ENCODE results near the gene PPP1R2.

The PPP1R2 gene

DNA sequence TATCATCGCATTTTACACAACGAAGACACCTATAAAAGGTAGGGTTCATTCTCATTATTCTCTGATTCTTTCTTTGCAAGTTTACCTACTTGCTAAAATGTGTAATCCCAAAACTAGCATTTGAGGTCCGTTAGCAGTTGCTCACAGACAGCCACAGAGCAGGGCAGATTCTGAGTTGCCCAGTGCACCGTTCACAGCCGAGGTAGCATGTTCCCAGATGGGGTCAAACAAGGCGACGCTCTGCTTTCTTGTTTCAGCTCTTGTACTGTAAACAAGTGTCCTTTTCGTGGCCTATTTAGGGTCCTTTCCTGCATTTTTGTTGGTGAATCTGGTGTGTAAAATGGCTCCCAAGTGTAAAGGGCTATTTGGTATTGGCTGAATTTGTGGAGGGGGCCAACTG is 3.1 kb downstream of the PPP1R2 start:
- Histone ChIP-seq H3K4me1 (peaks cover 0 to 59% (median 38%) of the 10 kb centered on the region in 4 donors), H3K27ac (no peak overlapping the region), H3K27me3 (no peaks in the 10 kb centered on the region), H3K9me3 (no peaks in the 10 kb centered on the region), H3K4me3 (no peak overlapping the region), H3K36me3 (no peaks in the 10 kb centered on the region)
- DNase-seq = no peak
- intact Hi-C loops (cut with DNase I; ENCODE audit: low total_unique reads) = loop anchor here (10.0 kb wide), 1 partner anchor 95 kb away; the partner anchor contains the start of gene ACAP2
- TF ChIP-seq, protein P1, sequence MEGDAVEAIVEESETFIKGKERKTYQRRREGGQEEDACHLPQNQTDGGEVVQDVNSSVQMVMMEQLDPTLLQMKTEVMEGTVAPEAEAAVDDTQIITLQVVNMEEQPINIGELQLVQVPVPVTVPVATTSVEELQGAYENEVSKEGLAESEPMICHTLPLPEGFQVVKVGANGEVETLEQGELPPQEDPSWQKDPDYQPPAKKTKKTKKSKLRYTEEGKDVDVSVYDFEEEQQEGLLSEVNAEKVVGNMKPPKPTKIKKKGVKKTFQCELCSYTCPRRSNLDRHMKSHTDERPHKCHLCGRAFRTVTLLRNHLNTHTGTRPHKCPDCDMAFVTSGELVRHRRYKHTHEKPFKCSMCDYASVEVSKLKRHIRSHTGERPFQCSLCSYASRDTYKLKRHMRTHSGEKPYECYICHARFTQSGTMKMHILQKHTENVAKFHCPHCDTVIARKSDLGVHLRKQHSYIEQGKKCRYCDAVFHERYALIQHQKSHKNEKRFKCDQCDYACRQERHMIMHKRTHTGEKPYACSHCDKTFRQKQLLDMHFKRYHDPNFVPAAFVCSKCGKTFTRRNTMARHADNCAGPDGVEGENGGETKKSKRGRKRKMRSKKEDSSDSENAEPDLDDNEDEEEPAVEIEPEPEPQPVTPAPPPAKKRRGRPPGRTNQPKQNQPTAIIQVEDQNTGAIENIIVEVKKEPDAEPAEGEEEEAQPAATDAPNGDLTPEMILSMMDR (IDR thresholded peaks at IDR 0.05) = no peak

DNA sequence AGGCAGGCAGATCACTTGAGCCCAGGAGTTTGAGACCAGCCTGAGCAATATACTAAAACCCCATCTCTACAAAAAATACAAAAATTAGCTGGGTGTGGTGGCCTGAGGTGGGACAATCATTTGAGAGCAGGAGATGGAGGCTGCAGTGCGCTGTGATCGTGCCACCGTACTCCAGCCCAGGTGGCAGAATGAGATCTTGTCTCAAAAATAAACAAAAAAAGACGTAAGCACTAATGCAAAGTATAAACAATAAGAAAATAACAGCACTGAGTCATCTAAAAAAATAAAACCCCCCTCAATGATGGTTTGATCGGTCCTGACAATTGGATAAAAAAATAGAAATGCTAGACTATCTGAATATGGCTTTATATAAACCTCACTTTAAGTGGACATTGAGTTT is 3.6 kb downstream of the PPP1R2 start:
- DNase-seq = no peak
- intact Hi-C loops (cut with DNase I; ENCODE audit: low total_unique reads) = no loop called here
- Histone ChIP-seq H3K36me3 (no peaks in the 10 kb centered on the region), H3K27me3 (no peaks in the 10 kb centered on the region), H3K4me1 (peaks cover 0 to 53% (median 34%) of the 10 kb centered on the region in 4 donors), H3K9me3 (no peaks in the 10 kb centered on the region), H3K4me3 (no peak overlapping the region), H3K27ac (no peak overlapping the region)
- TF ChIP-seq, protein P1 (IDR thresholded peaks at IDR 0.05) = no peak

DNA sequence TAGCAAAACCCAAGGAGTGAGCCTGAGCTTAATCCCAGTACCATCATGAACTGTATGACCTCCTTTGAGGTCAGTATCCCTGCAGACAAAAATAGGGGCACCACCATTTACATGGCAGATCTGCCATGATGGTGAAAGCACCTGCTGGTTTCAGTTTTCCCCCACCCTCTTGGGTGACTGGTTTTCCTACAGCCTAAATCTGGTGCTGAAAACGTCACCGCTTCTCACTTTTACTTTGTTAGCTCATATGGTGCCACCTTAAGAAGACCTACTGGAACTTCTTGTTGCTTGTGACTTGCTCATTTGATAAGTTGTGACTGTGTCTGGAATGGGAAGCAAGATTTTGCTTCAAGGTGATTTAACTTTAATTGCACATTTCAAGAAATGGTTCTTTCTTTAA is 5.1 kb downstream of the PPP1R2 start:
- TF ChIP-seq, protein P1 (IDR thresholded peaks at IDR 0.05) = no peak
- no peak for DNase-seq
- H3K9me3 ChIP-seq = no peaks in the 10 kb centered on the region
- H3K36me3 ChIP-seq = no peaks in the 10 kb centered on the region
- intact Hi-C loops (cut with DNase I; ENCODE audit: low total_unique reads) = no loop called here
- H3K4me1 ChIP-seq = peaks cover 0 to 52% (median 25%) of the 10 kb centered on the region in 4 donors
- no peak overlapping the region for H3K27ac ChIP-seq
- H3K27me3 ChIP-seq = no peaks in the 10 kb centered on the region
- H3K4me3 ChIP-seq = no peak overlapping the region

DNA sequence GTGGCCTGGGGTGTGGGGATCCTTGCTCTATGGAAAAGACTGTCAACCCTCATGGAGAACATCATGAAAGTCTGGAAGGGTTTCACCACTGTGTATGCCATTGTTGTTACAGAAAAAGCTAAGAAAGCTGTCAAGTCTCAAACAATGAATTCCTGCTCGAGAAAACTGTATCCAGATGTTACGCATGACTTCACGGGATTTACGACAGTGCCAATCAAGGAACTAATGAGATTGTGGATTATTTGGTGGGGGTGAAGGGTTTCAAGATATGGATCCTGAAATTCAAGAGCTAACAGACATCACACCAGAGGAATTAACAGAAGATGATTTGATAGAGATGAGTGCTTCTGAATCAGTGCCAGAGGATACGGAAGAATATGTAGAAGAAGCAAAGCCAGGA is 7.8 kb downstream of the PPP1R2 start:
- peaks cover 0 to 42% (median 8%) of the 10 kb centered on the region in 4 donors for H3K4me1 ChIP-seq
- no peaks in the 10 kb centered on the region for H3K9me3 ChIP-seq
- no peak overlapping the region for H3K27ac ChIP-seq
- no peak overlapping the region for H3K4me3 ChIP-seq
- no peaks in the 10 kb centered on the region for H3K27me3 ChIP-seq
- H3K36me3 ChIP-seq = no peaks in the 10 kb centered on the region
- DNase-seq = no peak
- intact Hi-C loops (cut with DNase I; ENCODE audit: low total_unique reads) = no loop called here
- TF ChIP-seq, protein P1 (IDR thresholded peaks at IDR 0.05) = no peak

DNA sequence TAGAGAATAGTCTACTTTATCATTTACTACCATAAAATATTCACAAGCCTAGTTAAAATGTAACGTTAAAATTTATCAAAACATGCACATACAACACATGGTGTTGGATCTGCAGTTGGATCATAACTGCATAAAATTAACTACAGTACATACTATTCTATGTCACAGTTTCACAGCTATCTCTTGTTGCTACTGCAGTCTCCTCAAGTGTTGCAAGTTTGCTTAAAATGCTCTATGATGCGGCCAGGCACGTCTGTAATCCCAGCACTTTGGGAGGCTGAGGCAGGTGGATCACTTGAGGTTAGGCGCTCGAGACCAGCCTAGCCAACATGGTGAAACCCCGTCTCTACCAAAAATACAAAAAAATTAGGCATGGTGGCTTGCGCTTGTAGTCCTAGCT is 10.3 kb downstream of the PPP1R2 start:
- DNase-seq = no peak
- TF ChIP-seq, protein P1 (IDR thresholded peaks at IDR 0.05) = no peak
- H3K27ac ChIP-seq = no peak overlapping the region
- H3K4me1 ChIP-seq = peaks cover 0 to 18% (median 1%) of the 10 kb centered on the region in 4 donors
- H3K9me3 ChIP-seq = no peaks in the 10 kb centered on the region
- H3K36me3 ChIP-seq = peaks cover 0 to 9% (median 0%) of the 10 kb centered on the region in 3 donors
- H3K27me3 ChIP-seq = no peaks in the 10 kb centered on the region
- intact Hi-C loops (cut with DNase I; ENCODE audit: low total_unique reads) = no loop called here
- no peak overlapping the region for H3K4me3 ChIP-seq

DNA sequence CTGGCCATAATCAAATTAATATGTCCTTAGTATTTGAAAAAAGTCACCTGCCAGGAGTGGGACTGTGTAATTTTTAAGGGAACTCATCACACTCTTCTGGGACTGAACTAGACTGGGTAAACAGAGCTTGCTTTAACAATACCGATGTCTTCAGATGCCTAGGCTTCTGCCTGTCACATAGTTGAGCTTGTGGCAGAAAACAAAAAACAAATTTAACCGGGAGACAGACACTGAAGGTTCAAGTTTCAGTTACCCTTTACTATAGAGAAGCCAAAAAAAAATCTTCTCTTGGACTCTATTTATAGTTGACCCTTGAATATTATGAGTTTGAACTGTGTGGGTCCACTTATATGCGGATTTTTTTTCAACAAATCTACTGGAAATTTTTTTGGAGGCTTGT is 10.8 kb downstream of the PPP1R2 start:
- Histone ChIP-seq H3K4me3 (no peak overlapping the region), H3K4me1 (peaks cover 0 to 16% (median 1%) of the 10 kb centered on the region in 4 donors), H3K27me3 (no peaks in the 10 kb centered on the region), H3K36me3 (peaks cover 0 to 9% (median 0%) of the 10 kb centered on the region in 3 donors), H3K27ac (no peak overlapping the region), H3K9me3 (no peaks in the 10 kb centered on the region)
- DNase-seq = no peak
- TF ChIP-seq, protein P1 (IDR thresholded peaks at IDR 0.05) = no peak
- intact Hi-C loops (cut with DNase I; ENCODE audit: low total_unique reads) = no loop called here

Measured in tibial artery (tissue), 4 donors.